Neural progenitor cell (in vitro differentiated cells): ENCODE measurements around the gene MRTO4. TPM values are rescaled to one million over a fixed set of nuclear protein-coding genes. Genes with fewer than 3 reads are reported as not detected.

Experiments used
- DNase-seq: peaks from one replicate; pipeline ENCODE4 v3.0.0-alpha.2; 2016; ENCODE audit warnings: low spot score
- H2AFZ ChIP-seq: fragments of 200-600 bp; sonication (generic); replicated peaks from 2 replicates; pipeline ENCODE4 v1.6.1; 2016; ENCODE audit warnings: antibody characterized with exemption
- H3F3A ChIP-seq: fragments of 200-600 bp; sonication (generic); 2 replicates; pipeline ENCODE4 v1.6.1; 2016; ENCODE audit warnings: antibody characterized with exemption, low read depth
- H3K27ac ChIP-seq: fragments of 200-600 bp; sonication (generic); 2 replicates; pipeline ENCODE4 v1.5.1; 2016; ENCODE audit warnings: mild to moderate bottlenecking
- H3K27me3 ChIP-seq: fragments of 200-600 bp; sonication (generic); 2 replicates; pipeline ENCODE4 v1.6.1; 2016; ENCODE audit warnings: mild to moderate bottlenecking, moderate library complexity
- H3K36me3 ChIP-seq: fragments of 200-600 bp; sonication (generic); 2 replicates; pipeline ENCODE4 v1.5.1; 2016
- H3K4me1 ChIP-seq: fragments of 200-600 bp; sonication (generic); 2 replicates; pipeline ENCODE4 v1.6.1; 2016; ENCODE audit warnings: mixed run types
- H3K4me2 ChIP-seq: fragments of 200-600 bp; sonication (generic); 2 replicates; pipeline ENCODE4 v1.6.1; 2016
- H3K4me3 ChIP-seq: fragments of 200-600 bp; sonication (generic); 2 replicates; pipeline ENCODE4 v1.5.1; 2016
- H3K79me2 ChIP-seq: fragments of 200-600 bp; sonication (generic); 2 replicates; pipeline ENCODE4 v1.6.1; 2016; ENCODE audit warnings: low read depth
- H3K9ac ChIP-seq: fragments of 200-600 bp; sonication (generic); 2 replicates; pipeline ENCODE4 v1.6.1; 2016
- H3K9me3 ChIP-seq: fragments of 200-600 bp; sonication (generic); 2 replicates; pipeline ENCODE4 v1.5.1; 2016; ENCODE audit warnings: low read depth
- H4K20me1 ChIP-seq: fragments of 200-600 bp; sonication (generic); 2 replicates; pipeline ENCODE4 v1.6.1; 2016; ENCODE audit warnings: low read depth
- H3K27ac Mint-ChIP-seq: 3 replicates; pipeline ENCODE4 v1.8.0; 2021; ENCODE audit warnings: mixed read lengths
- H3K27me3 Mint-ChIP-seq: 2 replicates; pipeline ENCODE4 v1.8.0; 2022; ENCODE audit warnings: low read depth, mild to moderate bottlenecking, inconsistent platforms, moderate library complexity, mixed read lengths; ENCODE audit not compliant: insufficient read depth
- H3K36me3 Mint-ChIP-seq: 3 replicates; pipeline ENCODE4 v1.8.0; 2021; ENCODE audit warnings: mixed read lengths
- H3K4me1 Mint-ChIP-seq: 3 replicates; pipeline ENCODE4 v1.8.0; 2021; ENCODE audit warnings: mixed read lengths
- H3K4me3 Mint-ChIP-seq: 3 replicates; pipeline ENCODE4 v1.8.0; 2021; ENCODE audit warnings: mild to moderate bottlenecking, moderate library complexity, mixed read lengths
- H3K9me3 Mint-ChIP-seq: 3 replicates; pipeline ENCODE4 v1.8.0; 2020; ENCODE audit warnings: mixed read lengths
- CTCF ChIP-seq: fragments of 200-600 bp; sonication (generic); IDR thresholded peaks from 2 replicates; pipeline ENCODE4 v1.5.1; 2017; ENCODE audit warnings: antibody characterized with exemption, mild to moderate bottlenecking
- EZH2 ChIP-seq: fragments of 200-600 bp; sonication (generic); IDR thresholded peaks from 2 replicates; pipeline ENCODE4 v1.6.1; 2017; ENCODE audit warnings: antibody characterized with exemption, mild to moderate bottlenecking, moderate library complexity
- EZH2phosphoT487 ChIP-seq: fragments of 200-600 bp; sonication (generic); IDR thresholded peaks from 2 replicates; pipeline ENCODE4 v1.6.1; 2017; ENCODE audit warnings: antibody characterized with exemption
- total RNA-seq: library from RNA; depleted of rRNA; stranded (reverse); fragments of >200 nt; gene quantifications from 2 replicates; pipeline ENCODE4 v1.2.3, GENCODE V29; 2015; ENCODE audit warnings: low replicate concordance

Gene MRTO4
- total RNA-seq, 1 donor from 2014 or later = 23.2 TPM

- Histone ChIP-seq H3F3A (no peaks in the 10 kb centered on the region), H3K9me3 (no peaks in the 10 kb centered on the region), H3K9ac (no peak overlapping the region), H3K4me1 (no peaks in the 10 kb centered on the region), H3K79me2 (peaks cover 5% of the 10 kb centered on the region), H4K20me1 (peaks cover 14% of the 10 kb centered on the region), H3K36me3 (peaks cover 5% of the 10 kb centered on the region), H2AFZ (no peak overlapping the region), H3K27me3 (no peaks in the 10 kb centered on the region), H3K27ac (no peak overlapping the region), H3K4me3 (no peak overlapping the region), H3K4me2 (no peak overlapping the region)
- Mint-ChIP-seq H3K36me3 (peaks cover 25% of the 10 kb centered on the region), H3K4me1 (no peaks in the 10 kb centered on the region), H3K4me3 (no peak overlapping the region), H3K27me3 (peaks cover 9% of the 10 kb centered on the region), H3K27ac (no peak overlapping the region), H3K9me3 (no peaks in the 10 kb centered on the region)
- TF ChIP-seq EZH2phosphoT487 = no peak
- no peak for TF ChIP-seq CTCF
- no peak for DNase-seq
These were observed 11.7 kb upstream of the MRTO4 start for GRCh38 chr1:19239876-19240275.

- no peaks in the 10 kb centered on the region for H3K4me1 ChIP-seq
- no peak overlapping the region for H3K4me3 ChIP-seq
- H3K4me2 ChIP-seq = no peak overlapping the region
- no peaks in the 10 kb centered on the region for H3K4me1 Mint-ChIP-seq
- no peak overlapping the region for H3K9ac ChIP-seq
- no peaks in the 10 kb centered on the region for H3K27me3 ChIP-seq
- H3K27ac Mint-ChIP-seq = peak overlapping the region; percentile 51
- H3K27ac ChIP-seq = no peak overlapping the region
- TF ChIP-seq EZH2 (no peak), EZH2phosphoT487 (no peak), CTCF (peak; percentile 94)
- H3K36me3 Mint-ChIP-seq = peaks cover 25% of the 10 kb centered on the region
- no peak overlapping the region for H3K4me3 Mint-ChIP-seq
- peaks cover 14% of the 10 kb centered on the region for H4K20me1 ChIP-seq
- DNase-seq = peak; percentile 54
- H3K9me3 Mint-ChIP-seq = no peaks in the 10 kb centered on the region
- H3F3A ChIP-seq = no peaks in the 10 kb centered on the region
- H3K79me2 ChIP-seq = peaks cover 8% of the 10 kb centered on the region
- H2AFZ ChIP-seq = no peak overlapping the region
- no peaks in the 10 kb centered on the region for H3K9me3 ChIP-seq
- peaks cover 7% of the 10 kb centered on the region for H3K27me3 Mint-ChIP-seq
- peaks cover 5% of the 10 kb centered on the region for H3K36me3 ChIP-seq
These were observed 10.7 kb upstream of the MRTO4 start for GRCh38 chr1:19240673-19241538.

- no peaks in the 10 kb centered on the region for H3K9me3 ChIP-seq
- DNase-seq = peak; percentile 53
- no peaks in the 10 kb centered on the region for H3K9me3 Mint-ChIP-seq
- H2AFZ ChIP-seq = peak overlapping the region; percentile 78
- H3K4me1 ChIP-seq = peaks cover 20% of the 10 kb centered on the region
- H3K27ac Mint-ChIP-seq = peak overlapping the region; percentile 98
- H3K36me3 ChIP-seq = no peaks in the 10 kb centered on the region
- H3K4me3 Mint-ChIP-seq = peak overlapping the region; percentile 100
- peak overlapping the region; percentile 95 for H3K4me3 ChIP-seq
- H3K79me2 ChIP-seq = peaks cover 99% of the 10 kb centered on the region
- peak overlapping the region; percentile 92 for H3K9ac ChIP-seq
- H3K27me3 Mint-ChIP-seq = no peaks in the 10 kb centered on the region
- H3K27ac ChIP-seq = no peak overlapping the region
- H3K4me1 Mint-ChIP-seq = peaks cover 20% of the 10 kb centered on the region
- TF ChIP-seq CTCF (no peak), EZH2phosphoT487 (no peak), EZH2 (no peak)
- H3K36me3 Mint-ChIP-seq = no peaks in the 10 kb centered on the region
- H3K4me2 ChIP-seq = peak overlapping the region; percentile 96
- peaks cover 24% of the 10 kb centered on the region for H4K20me1 ChIP-seq
- H3K27me3 ChIP-seq = no peaks in the 10 kb centered on the region
- H3F3A ChIP-seq = peaks cover 3% of the 10 kb centered on the region
These were observed 838 bp upstream of the MRTO4 start for GRCh38 chr1:19250629-19251304.
